Measurements from ENCODE around the gene TMEM132A.

- TF ChIP-seq CTCF (conservative IDR thresholded peaks at IDR 0.05 in 1 of 2, IDR thresholded peaks at IDR 0.05 in 1 of 2; ENCODE audit: low read depth in 1 of 2, low read length in 2 of 2) (no peak), EZH2 (IDR thresholded peaks at IDR 0.05; ENCODE audit: low read length, missing control alignments) (no peak)
Measured at GRCh38 chr11:60921777-60922335, 2.4 kb upstream of the TMEM132A start.
